Neural cell (in vitro differentiated cells): ENCODE data around the gene KATNBL1. TPM values are rescaled to one million over a fixed set of nuclear protein-coding genes. Genes with fewer than 3 reads are reported as not detected.

ENCODE experiments used
- H2AFZ ChIP-seq: fragments of 200-600, 300-800 bp; sonication (generic), shearing (Covaris generic); 2 replicates; pipeline ENCODE4 v1.6.0; 2014; ENCODE audit warnings: low read depth, mild to moderate bottlenecking, antibody characterized with exemption, low read length, moderate library complexity
- H3F3A ChIP-seq: fragments of 200-600 bp; shearing (Covaris generic); 2 replicates; pipeline ENCODE4 v1.6.1; 2016; ENCODE audit warnings: mild to moderate bottlenecking, moderate library complexity, mixed read lengths, antibody characterized with exemption, low read length; ENCODE audit not compliant: insufficient read depth, poor library complexity, severe bottlenecking
- H3K27ac ChIP-seq: fragments of 200-600, 300-800 bp; sonication (generic), shearing (Covaris generic); 2 replicates; pipeline ENCODE4 v1.5.1; 2014; ENCODE audit warnings: mild to moderate bottlenecking, low read length, moderate library complexity
- H3K27me3 ChIP-seq: fragments of 300-800, 200-600 bp; sonication (generic), shearing (Covaris generic); 2 replicates; pipeline ENCODE4 v1.6.0; 2014; ENCODE audit warnings: mild to moderate bottlenecking, low read depth, low read length, moderate library complexity; ENCODE audit not compliant: insufficient read depth
- H3K36me3 ChIP-seq: fragments of 300-800, 200-600 bp; sonication (generic), shearing (Covaris generic); 2 replicates; pipeline ENCODE4 v1.5.1; 2014; ENCODE audit warnings: mild to moderate bottlenecking, antibody characterized with exemption, low read length, moderate library complexity; ENCODE audit not compliant: insufficient read depth
- H3K4me2 ChIP-seq: fragments of 300-800, 200-600 bp; sonication (generic), shearing (Covaris generic); 2 replicates; pipeline ENCODE4 v1.6.0; 2014; ENCODE audit warnings: mild to moderate bottlenecking, low read length
- H3K4me3 ChIP-seq: fragments of 300-800, 200-600 bp; sonication (generic), shearing (Covaris generic); 2 replicates; pipeline ENCODE4 v1.5.1; 2014; ENCODE audit warnings: mild to moderate bottlenecking, low read length, moderate library complexity
- H3K79me2 ChIP-seq: fragments of 200-600 bp; shearing (Covaris generic); replicated peaks from 2 replicates; pipeline ENCODE4 v1.6.0; 2014; ENCODE audit warnings: mild to moderate bottlenecking, low read length, moderate library complexity; ENCODE audit not compliant: insufficient read depth
- H3K9ac ChIP-seq: fragments of 300-800, 200-600 bp; sonication (generic), shearing (Covaris generic); 2 replicates; pipeline ENCODE4 v1.6.1; 2016; ENCODE audit warnings: mild to moderate bottlenecking, low read length, mixed read lengths
- H3K9me2 ChIP-seq: fragments of 200-600 bp; shearing (Covaris generic); 2 replicates; pipeline ENCODE4 v1.6.1; 2016; ENCODE audit warnings: mild to moderate bottlenecking, low read length, mixed read lengths; ENCODE audit not compliant: insufficient read depth
- H3K9me3 ChIP-seq: fragments of 200-600, 300-800 bp; sonication (generic), shearing (Covaris generic); 2 replicates; pipeline ENCODE4 v1.6.1; 2016; ENCODE audit warnings: mild to moderate bottlenecking, mixed run types, low read length, moderate library complexity, mixed read lengths
- H4K20me1 ChIP-seq: fragments of 200-600 bp; shearing (Covaris generic); 2 replicates; pipeline ENCODE4 v1.6.1; 2016; ENCODE audit warnings: mild to moderate bottlenecking, mixed run types; ENCODE audit not compliant: insufficient read depth
- EP300 ChIP-seq: fragments of 450-650 bp; conservative IDR thresholded peaks from 2 replicates; pipeline ENCODE4 v1.6.1; 2014; ENCODE audit warnings: antibody characterized with exemption, mild to moderate bottlenecking, moderate library complexity; ENCODE audit not compliant: poor library complexity, severe bottlenecking
- EZH2 ChIP-seq: fragments of 200-600, 300-800 bp; shearing (Covaris generic), sonication (generic); IDR thresholded peaks from 2 replicates; pipeline ENCODE4 v1.6.1; 2014; ENCODE audit warnings: antibody characterized with exemption, low read length, borderline replicate concordance, mild to moderate bottlenecking; ENCODE audit not compliant: insufficient read depth, poor library complexity, severe bottlenecking
- MXI1 ChIP-seq: fragments of 450-650 bp; conservative IDR thresholded peaks from 2 replicates; pipeline ENCODE4 v1.6.1; 2014; ENCODE audit warnings: antibody characterized with exemption, mild to moderate bottlenecking; ENCODE audit not compliant: poor library complexity, severe bottlenecking
- POLR2AphosphoS5 ChIP-seq: IDR thresholded peaks from 2 replicates; pipeline ENCODE4 v1.6.1; 2012
- RAD21 ChIP-seq: fragments of 450-650 bp; conservative IDR thresholded peaks from 2 replicates; pipeline ENCODE4 v1.6.1; 2014; ENCODE audit warnings: antibody characterized with exemption, mild to moderate bottlenecking, moderate library complexity
- SMC3 ChIP-seq: fragments of 450-650 bp; conservative IDR thresholded peaks from 2 replicates; pipeline ENCODE4 v1.6.1; 2014; ENCODE audit warnings: antibody characterized with exemption, mild to moderate bottlenecking, moderate library complexity; ENCODE audit not compliant: poor library complexity
- TAF1 ChIP-seq: IDR thresholded peaks from 2 replicates; pipeline ENCODE4 v1.6.1; 2012; ENCODE audit warnings: low read depth
- polyA plus RNA-seq: library from polyadenylated mRNA; depleted of rRNA; stranded (reverse); fragments of >200 nt; gene quantifications from 2 replicates; pipeline ENCODE4 v1.2.3, GENCODE V29; 2014
- TF ChIP-seq, protein P1 (sequence below): fragments of 450-650 bp; IDR thresholded peaks from 2 replicates; pipeline ENCODE4 v1.5.1; 2014; ENCODE audit warnings: antibody characterized with exemption, mild to moderate bottlenecking, moderate library complexity; ENCODE audit not compliant: poor library complexity, severe bottlenecking
- TF ChIP-seq, protein P2 (sequence below): IDR thresholded peaks from 2 replicates; pipeline ENCODE4 v1.6.1; 2012; ENCODE audit warnings: borderline replicate concordance

Gene KATNBL1
- polyA plus RNA-seq, 1 donor from 2014 or later, result 158 TPM

DNA sequence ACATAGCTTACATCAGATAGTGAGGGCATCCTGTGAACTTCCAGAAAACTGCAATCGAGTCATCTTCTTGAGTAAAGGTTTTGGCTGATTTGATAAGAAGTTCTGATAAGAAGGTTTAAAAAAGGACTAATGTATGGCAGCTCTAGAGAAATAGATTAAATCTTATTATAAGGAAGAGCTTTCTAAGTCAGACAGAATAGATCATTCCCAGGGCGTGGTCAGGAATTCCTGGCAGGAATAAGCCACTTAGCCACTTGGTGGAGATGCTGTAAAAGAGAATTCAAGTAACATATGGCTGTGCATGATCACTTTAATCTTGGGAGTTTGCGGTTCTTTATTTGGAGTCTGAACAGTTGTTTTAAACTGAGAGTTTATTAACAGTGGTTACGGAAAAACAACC, 90.6 kb downstream of the KATNBL1 start:
- no peak overlapping the region for H3K4me2 ChIP-seq
- H3K27ac ChIP-seq, result no peak overlapping the region
- H2AFZ ChIP-seq, result no peak overlapping the region
- TF ChIP-seq MXI1, result no peak
- no peaks in the 10 kb centered on the region for H3K79me2 ChIP-seq
- H3K9me2 ChIP-seq, result no peaks in the 10 kb centered on the region
- H3K4me3 ChIP-seq, result no peak overlapping the region
- no peak overlapping the region for H3K9ac ChIP-seq
- no peaks in the 10 kb centered on the region for H3K9me3 ChIP-seq
- no peaks in the 10 kb centered on the region for H4K20me1 ChIP-seq
- H3K36me3 ChIP-seq, result no peaks in the 10 kb centered on the region
- H3K27me3 ChIP-seq, result no peaks in the 10 kb centered on the region
- no peaks in the 10 kb centered on the region for H3F3A ChIP-seq

DNA sequence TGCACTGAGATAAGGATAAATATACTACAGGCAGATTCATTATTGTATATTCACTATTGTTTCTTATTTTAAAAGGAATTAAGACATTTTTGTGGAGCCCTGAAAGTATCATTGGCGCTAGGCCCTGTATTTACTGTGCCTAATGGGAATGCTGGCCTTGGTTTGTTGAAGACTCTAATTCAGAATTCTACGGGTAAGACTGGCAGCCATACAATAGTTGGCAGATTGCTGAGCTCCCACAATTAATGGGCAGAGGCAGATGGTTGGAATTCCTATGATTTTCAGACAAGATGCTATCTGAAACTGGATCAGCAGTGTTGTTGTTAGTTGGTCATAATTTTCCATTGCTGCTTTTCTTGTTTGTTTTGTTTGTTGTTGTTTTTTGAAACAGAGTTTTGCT, 93.3 kb downstream of the KATNBL1 start:
- no peaks in the 10 kb centered on the region for H3K9me2 ChIP-seq
- no peak overlapping the region for H3K27ac ChIP-seq
- H3K9me3 ChIP-seq, result no peaks in the 10 kb centered on the region
- H3K36me3 ChIP-seq, result no peaks in the 10 kb centered on the region
- no peaks in the 10 kb centered on the region for H3K27me3 ChIP-seq
- no peaks in the 10 kb centered on the region for H3K79me2 ChIP-seq
- H3K4me2 ChIP-seq, result no peak overlapping the region
- H3K4me3 ChIP-seq, result no peak overlapping the region
- H3F3A ChIP-seq, result no peaks in the 10 kb centered on the region
- H3K9ac ChIP-seq, result no peak overlapping the region
- H2AFZ ChIP-seq, result no peak overlapping the region
- TF ChIP-seq RAD21 (no peak), EZH2 (no peak)
- H4K20me1 ChIP-seq, result no peaks in the 10 kb centered on the region

GRCh38 chr15:34114739-34115138, 95.2 kb downstream of the KATNBL1 start:
- no peaks in the 10 kb centered on the region for H3K79me2 ChIP-seq
- H2AFZ ChIP-seq, result no peak overlapping the region
- H3K4me2 ChIP-seq, result no peak overlapping the region
- H3K9me2 ChIP-seq, result no peaks in the 10 kb centered on the region
- H3K27me3 ChIP-seq, result no peaks in the 10 kb centered on the region
- H3K27ac ChIP-seq, result no peak overlapping the region
- H3K4me3 ChIP-seq, result no peak overlapping the region
- no peak for TF ChIP-seq SMC3
- no peak for TF ChIP-seq RAD21
- TF ChIP-seq TAF1, result no peak
- TF ChIP-seq, protein P1, sequence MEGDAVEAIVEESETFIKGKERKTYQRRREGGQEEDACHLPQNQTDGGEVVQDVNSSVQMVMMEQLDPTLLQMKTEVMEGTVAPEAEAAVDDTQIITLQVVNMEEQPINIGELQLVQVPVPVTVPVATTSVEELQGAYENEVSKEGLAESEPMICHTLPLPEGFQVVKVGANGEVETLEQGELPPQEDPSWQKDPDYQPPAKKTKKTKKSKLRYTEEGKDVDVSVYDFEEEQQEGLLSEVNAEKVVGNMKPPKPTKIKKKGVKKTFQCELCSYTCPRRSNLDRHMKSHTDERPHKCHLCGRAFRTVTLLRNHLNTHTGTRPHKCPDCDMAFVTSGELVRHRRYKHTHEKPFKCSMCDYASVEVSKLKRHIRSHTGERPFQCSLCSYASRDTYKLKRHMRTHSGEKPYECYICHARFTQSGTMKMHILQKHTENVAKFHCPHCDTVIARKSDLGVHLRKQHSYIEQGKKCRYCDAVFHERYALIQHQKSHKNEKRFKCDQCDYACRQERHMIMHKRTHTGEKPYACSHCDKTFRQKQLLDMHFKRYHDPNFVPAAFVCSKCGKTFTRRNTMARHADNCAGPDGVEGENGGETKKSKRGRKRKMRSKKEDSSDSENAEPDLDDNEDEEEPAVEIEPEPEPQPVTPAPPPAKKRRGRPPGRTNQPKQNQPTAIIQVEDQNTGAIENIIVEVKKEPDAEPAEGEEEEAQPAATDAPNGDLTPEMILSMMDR, result no peak
- TF ChIP-seq, protein P2, sequence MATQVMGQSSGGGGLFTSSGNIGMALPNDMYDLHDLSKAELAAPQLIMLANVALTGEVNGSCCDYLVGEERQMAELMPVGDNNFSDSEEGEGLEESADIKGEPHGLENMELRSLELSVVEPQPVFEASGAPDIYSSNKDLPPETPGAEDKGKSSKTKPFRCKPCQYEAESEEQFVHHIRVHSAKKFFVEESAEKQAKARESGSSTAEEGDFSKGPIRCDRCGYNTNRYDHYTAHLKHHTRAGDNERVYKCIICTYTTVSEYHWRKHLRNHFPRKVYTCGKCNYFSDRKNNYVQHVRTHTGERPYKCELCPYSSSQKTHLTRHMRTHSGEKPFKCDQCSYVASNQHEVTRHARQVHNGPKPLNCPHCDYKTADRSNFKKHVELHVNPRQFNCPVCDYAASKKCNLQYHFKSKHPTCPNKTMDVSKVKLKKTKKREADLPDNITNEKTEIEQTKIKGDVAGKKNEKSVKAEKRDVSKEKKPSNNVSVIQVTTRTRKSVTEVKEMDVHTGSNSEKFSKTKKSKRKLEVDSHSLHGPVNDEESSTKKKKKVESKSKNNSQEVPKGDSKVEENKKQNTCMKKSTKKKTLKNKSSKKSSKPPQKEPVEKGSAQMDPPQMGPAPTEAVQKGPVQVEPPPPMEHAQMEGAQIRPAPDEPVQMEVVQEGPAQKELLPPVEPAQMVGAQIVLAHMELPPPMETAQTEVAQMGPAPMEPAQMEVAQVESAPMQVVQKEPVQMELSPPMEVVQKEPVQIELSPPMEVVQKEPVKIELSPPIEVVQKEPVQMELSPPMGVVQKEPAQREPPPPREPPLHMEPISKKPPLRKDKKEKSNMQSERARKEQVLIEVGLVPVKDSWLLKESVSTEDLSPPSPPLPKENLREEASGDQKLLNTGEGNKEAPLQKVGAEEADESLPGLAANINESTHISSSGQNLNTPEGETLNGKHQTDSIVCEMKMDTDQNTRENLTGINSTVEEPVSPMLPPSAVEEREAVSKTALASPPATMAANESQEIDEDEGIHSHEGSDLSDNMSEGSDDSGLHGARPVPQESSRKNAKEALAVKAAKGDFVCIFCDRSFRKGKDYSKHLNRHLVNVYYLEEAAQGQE, result no peak
- TF ChIP-seq EP300, result no peak
- TF ChIP-seq MXI1, result no peak
- no peak for TF ChIP-seq POLR2AphosphoS5
- TF ChIP-seq EZH2, result no peak
- H3K9ac ChIP-seq, result no peak overlapping the region
- H4K20me1 ChIP-seq, result no peaks in the 10 kb centered on the region
- no peaks in the 10 kb centered on the region for H3F3A ChIP-seq
- no peaks in the 10 kb centered on the region for H3K9me3 ChIP-seq
- H3K36me3 ChIP-seq, result no peaks in the 10 kb centered on the region
